ENCODE results near the gene USP13.

Gene USP13

DNA sequence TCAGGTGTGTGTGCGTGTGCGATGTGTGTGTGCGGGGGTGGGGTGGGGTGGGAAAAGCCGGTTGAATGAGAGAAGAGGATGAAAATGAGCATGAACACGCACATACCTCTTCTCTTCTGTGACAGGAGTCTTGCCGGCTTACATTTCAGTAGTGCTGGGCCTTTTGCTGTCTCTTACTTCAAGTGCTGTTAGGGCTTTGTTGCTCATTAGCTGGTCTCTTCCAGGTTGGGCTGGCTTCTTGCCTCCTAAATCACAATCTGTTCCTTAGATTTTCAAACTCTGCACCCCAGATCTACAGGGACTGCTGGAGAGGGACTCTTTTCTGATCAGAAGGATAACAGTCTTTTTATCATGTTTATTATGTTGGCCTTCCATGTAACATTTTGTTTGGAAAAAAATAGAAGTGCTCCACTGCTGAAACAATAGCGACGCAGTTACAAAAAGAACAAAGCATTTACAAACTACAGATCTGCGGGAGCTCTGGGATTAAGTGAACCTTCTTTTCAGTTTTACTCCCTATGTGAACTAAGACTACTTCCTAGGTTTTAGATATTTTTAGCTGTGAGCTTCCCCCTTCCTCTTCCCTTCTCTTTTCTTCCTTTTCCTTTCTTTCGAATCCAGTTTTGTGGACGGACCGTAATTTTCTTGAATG, 48.5 kb downstream of the USP13 start:
- no peak overlapping the region for H3K27ac Mint-ChIP-seq
- H3K36me3 Mint-ChIP-seq = peaks cover 12% of the 10 kb centered on the region
- H3K27me3 Mint-ChIP-seq = no peaks in the 10 kb centered on the region
- H3K4me1 Mint-ChIP-seq (ENCODE audit: low read depth) = no peaks in the 10 kb centered on the region
- H3K4me3 Mint-ChIP-seq = no peak overlapping the region
- H3K9me3 Mint-ChIP-seq (ENCODE audit: low read depth) = no peaks in the 10 kb centered on the region

GRCh38 chr3:179702271-179702947, 49.6 kb downstream of the USP13 start:
- no peak overlapping the region for H3K4me3 Mint-ChIP-seq
- no peaks in the 10 kb centered on the region for H3K4me1 Mint-ChIP-seq (ENCODE audit: low read depth)
- H3K36me3 Mint-ChIP-seq = peaks cover 12% of the 10 kb centered on the region
- H3K27me3 Mint-ChIP-seq = no peaks in the 10 kb centered on the region
- H3K27ac Mint-ChIP-seq = no peak overlapping the region
- no peaks in the 10 kb centered on the region for H3K9me3 Mint-ChIP-seq (ENCODE audit: low read depth)

GRCh38 chr3:179703816-179704215, 51.0 kb downstream of the USP13 start:
- Mint-ChIP-seq H3K9me3 (ENCODE audit: low read depth) (no peaks in the 10 kb centered on the region), H3K27ac (no peak overlapping the region)

GRCh38 chr3:179706233-179706632, 53.4 kb downstream of the USP13 start:
- Mint-ChIP-seq H3K27me3 (no peaks in the 10 kb centered on the region), H3K4me1 (ENCODE audit: low read depth) (no peaks in the 10 kb centered on the region), H3K36me3 (peaks cover 18% of the 10 kb centered on the region), H3K27ac (no peak overlapping the region), H3K9me3 (ENCODE audit: low read depth) (no peaks in the 10 kb centered on the region), H3K4me3 (no peak overlapping the region)

More at GRCh38 chr3:179703816-179704215, 51.0 kb downstream of the USP13 start:
- Mint-ChIP-seq H3K4me1 (ENCODE audit: low read depth) (no peaks in the 10 kb centered on the region), H3K4me3 (no peak overlapping the region), H3K36me3 (peaks cover 17% of the 10 kb centered on the region), H3K27me3 (no peaks in the 10 kb centered on the region)

DNA sequence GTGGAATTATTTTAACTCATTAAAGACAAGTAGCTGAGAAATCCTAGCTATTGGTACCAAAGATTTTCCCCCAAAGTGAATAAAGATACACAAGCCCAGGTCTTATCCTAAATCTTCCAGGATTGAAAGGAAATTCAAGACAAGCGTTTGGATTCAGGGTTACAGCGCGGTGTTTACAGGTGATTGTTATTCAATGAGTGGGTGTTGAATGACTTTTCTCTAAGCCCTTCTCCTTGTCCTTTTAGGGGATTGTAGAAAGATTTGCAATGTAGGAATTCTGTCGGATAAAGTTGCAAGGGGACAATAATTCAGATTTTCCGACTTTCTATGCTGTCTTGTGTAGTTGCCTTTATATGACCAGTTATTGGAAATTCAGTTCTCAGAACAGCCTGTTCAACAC, 57.2 kb downstream of the USP13 start:
- Mint-ChIP-seq H3K36me3 (peaks cover 15% of the 10 kb centered on the region), H3K27ac (no peak overlapping the region), H3K27me3 (no peaks in the 10 kb centered on the region), H3K4me3 (no peak overlapping the region), H3K9me3 (ENCODE audit: low read depth) (no peaks in the 10 kb centered on the region), H3K4me1 (ENCODE audit: low read depth) (no peaks in the 10 kb centered on the region)

DNA sequence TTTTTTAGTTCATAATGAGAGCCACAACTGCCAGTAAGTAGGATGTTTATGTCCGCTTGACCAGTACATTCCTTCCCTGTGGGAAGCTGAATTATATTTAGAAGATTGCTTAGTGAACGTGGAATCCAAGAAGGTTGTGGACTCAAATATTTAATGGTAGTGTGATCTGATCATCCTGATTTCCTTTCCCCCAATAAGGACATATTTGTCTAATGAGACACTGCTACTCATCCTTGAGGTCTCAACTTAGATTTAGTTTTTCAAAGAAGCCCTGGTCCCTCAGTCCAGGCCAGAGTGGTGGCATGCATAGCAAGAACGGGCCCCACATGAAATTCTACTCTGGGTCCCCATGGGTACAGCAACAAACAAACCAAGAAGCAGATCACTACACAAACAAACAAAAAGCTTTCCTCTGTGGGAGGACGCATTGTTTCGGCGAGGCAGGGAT, 60.8 kb downstream of the USP13 start:
- no peaks in the 10 kb centered on the region for H3K4me1 Mint-ChIP-seq (ENCODE audit: low read depth)
- no peak overlapping the region for H3K27ac Mint-ChIP-seq
- H3K4me3 Mint-ChIP-seq = no peak overlapping the region
- no peaks in the 10 kb centered on the region for H3K27me3 Mint-ChIP-seq
- H3K9me3 Mint-ChIP-seq (ENCODE audit: low read depth) = no peaks in the 10 kb centered on the region
- peaks cover 10% of the 10 kb centered on the region for H3K36me3 Mint-ChIP-seq

DNA sequence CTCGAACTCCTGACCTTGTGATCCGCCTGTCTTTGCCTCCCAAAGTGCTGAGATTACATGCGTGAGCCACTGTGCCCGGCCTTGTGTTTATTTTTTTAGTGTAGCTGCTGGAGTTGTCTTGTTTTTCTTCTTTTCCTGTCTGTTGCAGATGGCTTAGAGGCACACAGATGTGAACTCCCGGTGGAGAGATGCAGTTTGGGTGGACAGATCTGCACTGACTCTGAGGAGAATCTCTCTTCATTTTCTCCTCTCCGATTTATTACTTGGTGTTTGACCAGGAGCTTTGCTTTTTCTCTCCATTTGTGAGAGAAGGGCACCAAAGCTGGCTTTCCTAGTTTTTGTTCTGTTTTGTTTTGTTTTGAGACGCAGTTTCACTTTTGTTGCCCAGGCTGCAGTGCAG, 62.7 kb downstream of the USP13 start:
- no peaks in the 10 kb centered on the region for H3K27me3 Mint-ChIP-seq
- no peak overlapping the region for H3K27ac Mint-ChIP-seq
- no peaks in the 10 kb centered on the region for H3K9me3 Mint-ChIP-seq (ENCODE audit: low read depth)
- H3K36me3 Mint-ChIP-seq = peaks cover 6% of the 10 kb centered on the region
- no peak overlapping the region for H3K4me3 Mint-ChIP-seq
- H3K4me1 Mint-ChIP-seq (ENCODE audit: low read depth) = no peaks in the 10 kb centered on the region

DNA sequence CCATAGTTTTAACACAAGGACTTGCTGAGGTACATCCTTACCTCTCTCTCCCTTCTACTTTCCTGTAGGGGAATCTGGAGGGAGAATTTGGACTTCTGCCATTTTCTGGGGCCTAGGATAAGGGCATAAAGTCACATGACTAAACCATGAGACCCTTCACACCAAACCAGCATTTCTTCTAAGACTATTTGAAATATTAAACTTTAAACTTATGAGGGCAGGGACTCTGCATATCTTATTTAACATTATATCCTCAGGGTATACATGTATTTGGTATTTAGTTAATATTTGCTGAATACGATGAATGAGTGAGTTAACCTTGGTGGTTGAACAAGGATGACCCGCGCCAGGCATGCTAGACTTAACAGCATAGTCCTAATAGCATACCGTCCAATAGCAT, 63.4 kb downstream of the USP13 start:
- Mint-ChIP-seq H3K27ac (no peak overlapping the region), H3K36me3 (peaks cover 7% of the 10 kb centered on the region), H3K4me3 (no peak overlapping the region), H3K9me3 (ENCODE audit: low read depth) (no peaks in the 10 kb centered on the region), H3K4me1 (ENCODE audit: low read depth) (no peaks in the 10 kb centered on the region), H3K27me3 (no peaks in the 10 kb centered on the region)

DNA sequence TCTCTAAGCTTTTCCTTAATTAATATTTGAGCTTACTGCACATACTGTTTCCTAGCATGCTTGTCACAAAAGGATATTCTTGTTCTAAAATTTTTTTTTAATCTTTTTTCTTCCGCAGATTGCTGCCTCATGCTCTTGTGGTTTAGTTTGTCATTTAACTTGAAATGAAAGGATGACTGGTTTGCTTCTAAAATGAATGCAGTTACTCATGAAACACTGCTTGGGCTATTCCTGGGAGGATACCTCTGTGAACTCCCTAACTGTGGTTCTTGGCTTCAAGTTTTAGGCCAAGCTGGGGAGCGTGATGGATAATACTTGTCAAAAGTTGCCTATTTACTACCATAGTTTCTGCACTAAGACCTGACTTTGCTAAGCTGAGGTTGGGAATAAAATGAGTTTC, 64.0 kb downstream of the USP13 start:
- Mint-ChIP-seq H3K9me3 (ENCODE audit: low read depth) (no peaks in the 10 kb centered on the region), H3K27me3 (no peaks in the 10 kb centered on the region), H3K27ac (no peak overlapping the region), H3K36me3 (peaks cover 11% of the 10 kb centered on the region), H3K4me3 (no peak overlapping the region), H3K4me1 (ENCODE audit: low read depth) (no peaks in the 10 kb centered on the region)

DNA sequence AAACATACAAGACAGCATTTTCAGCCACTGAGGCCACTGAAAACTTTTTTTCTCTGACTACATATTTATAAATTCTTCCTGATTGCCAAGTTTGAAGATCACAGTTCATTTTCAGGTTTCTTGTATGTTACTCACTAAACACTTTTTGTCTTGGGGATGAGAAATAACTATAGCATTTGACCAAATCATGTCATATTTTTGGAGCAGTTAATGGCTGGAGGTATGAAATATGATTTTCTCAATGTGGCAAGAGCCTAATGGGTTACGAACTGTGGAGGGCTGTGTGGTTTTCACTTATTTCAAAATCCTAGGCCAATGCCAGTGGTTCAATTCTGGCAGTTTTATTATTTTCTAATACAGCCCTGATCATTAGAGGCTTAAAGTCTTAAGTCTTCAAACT, 64.4 kb downstream of the USP13 start:
- no peak overlapping the region for H3K4me3 Mint-ChIP-seq

DNA sequence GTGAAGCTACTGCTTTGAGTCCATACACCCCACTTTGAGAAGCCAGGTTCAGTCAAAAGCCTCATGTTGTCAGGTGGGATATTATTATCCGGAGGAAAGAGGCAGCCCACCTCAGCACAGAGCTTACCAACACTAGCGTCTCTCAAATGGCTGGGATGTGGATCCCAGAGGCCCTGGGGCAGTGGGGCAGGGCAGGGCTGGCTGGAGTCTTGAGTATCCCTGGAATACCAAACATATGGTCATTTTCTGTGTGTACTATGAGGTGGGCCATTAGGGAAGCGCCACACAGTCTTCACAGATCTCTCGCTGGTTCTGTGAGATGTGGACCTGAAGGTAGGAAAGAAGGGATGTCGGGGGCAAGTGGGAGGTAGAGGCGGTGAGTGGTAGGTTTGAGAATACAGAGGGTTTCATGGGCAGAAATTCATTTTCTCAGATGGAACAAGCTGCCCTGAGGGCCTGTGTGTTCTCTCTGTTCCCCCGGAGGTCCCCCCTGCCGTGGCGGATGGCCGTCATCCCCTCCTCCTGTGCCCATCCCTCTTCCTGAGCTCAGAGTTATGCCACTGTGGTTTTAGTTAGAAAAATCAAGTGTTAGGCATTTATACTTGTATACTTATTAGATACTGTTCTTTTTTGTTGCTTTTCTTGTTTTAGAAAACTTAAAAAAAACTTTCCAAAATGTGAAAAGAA, 66.4 kb downstream of the USP13 start:
- no peak overlapping the region for H3K4me3 Mint-ChIP-seq
- H3K27me3 Mint-ChIP-seq = no peaks in the 10 kb centered on the region
- no peaks in the 10 kb centered on the region for H3K4me1 Mint-ChIP-seq (ENCODE audit: low read depth)
- H3K9me3 Mint-ChIP-seq (ENCODE audit: low read depth) = no peaks in the 10 kb centered on the region
- no peak overlapping the region for H3K27ac Mint-ChIP-seq
- H3K36me3 Mint-ChIP-seq = peaks cover 13% of the 10 kb centered on the region

More for the DNA sequence above, 64.4 kb downstream of the USP13 start:
- peaks cover 13% of the 10 kb centered on the region for H3K36me3 Mint-ChIP-seq
- no peaks in the 10 kb centered on the region for H3K27me3 Mint-ChIP-seq
- H3K9me3 Mint-ChIP-seq (ENCODE audit: low read depth) = no peaks in the 10 kb centered on the region
- H3K4me1 Mint-ChIP-seq (ENCODE audit: low read depth) = no peaks in the 10 kb centered on the region
- H3K27ac Mint-ChIP-seq = no peak overlapping the region

- no peak overlapping the region for H3K4me3 Mint-ChIP-seq
- no peaks in the 10 kb centered on the region for H3K4me1 Mint-ChIP-seq (ENCODE audit: low read depth)
- peaks cover 14% of the 10 kb centered on the region for H3K36me3 Mint-ChIP-seq
- H3K27ac Mint-ChIP-seq = no peak overlapping the region
- no peaks in the 10 kb centered on the region for H3K27me3 Mint-ChIP-seq
- no peaks in the 10 kb centered on the region for H3K9me3 Mint-ChIP-seq (ENCODE audit: low read depth)
These were observed 67.4 kb downstream of the USP13 start for GRCh38 chr3:179720196-179720595.

DNA sequence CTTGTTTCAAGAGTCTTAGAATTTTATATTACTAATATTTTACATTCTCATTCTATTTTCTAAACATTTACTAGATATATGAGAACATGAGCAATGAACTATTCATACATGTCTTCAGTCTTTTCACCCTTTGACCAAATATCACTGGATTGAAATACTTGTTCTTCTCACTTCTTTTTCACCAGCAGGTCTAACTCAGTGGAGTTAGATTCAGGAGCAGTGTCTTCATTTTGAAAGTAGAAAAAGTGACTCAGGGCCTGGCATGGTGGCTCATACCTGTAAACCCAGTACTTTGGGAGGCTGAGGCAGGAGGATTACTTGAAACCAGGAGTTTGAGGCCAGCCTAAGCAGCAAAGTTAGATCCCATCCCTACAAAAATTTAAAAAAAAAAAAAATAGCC, 70.8 kb downstream of the USP13 start:
- Mint-ChIP-seq H3K27me3 (no peaks in the 10 kb centered on the region), H3K36me3 (peaks cover 22% of the 10 kb centered on the region), H3K4me1 (ENCODE audit: low read depth) (no peaks in the 10 kb centered on the region), H3K27ac (no peak overlapping the region), H3K9me3 (ENCODE audit: low read depth) (no peaks in the 10 kb centered on the region), H3K4me3 (no peak overlapping the region)

DNA sequence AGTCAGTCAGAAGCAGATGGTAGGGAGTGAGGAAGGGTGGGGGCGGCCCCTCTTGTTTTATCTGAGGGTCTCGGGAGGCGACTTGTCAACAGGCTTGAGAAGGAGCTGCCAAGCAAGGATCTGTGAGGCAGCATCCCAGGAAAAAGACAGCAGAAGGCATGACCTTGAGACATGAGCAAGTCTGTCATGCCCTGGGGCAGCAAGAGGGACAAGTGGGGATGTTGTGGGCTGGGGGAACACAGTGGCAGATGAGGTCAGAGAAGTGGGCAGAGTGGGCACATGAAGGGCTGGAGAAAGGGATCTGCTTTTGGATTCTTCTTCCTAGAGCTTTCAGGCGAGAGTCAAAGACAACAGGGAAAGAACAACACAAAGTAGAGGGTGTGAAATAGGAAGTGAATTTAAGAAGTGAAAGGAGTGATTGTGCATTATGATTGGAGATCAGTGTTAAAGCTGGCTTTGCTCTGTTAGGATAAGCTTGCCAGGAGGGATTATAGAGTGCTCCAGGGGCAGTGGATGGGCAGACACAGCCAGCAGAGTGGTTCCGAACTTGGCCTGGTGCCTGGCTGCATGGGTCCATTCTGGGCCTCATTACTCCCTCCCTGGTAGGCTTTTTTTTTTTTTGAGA, 73.3 kb downstream of the USP13 start:
- Mint-ChIP-seq H3K9me3 (ENCODE audit: low read depth) (no peaks in the 10 kb centered on the region), H3K36me3 (peaks cover 31% of the 10 kb centered on the region), H3K27me3 (no peaks in the 10 kb centered on the region), H3K4me3 (no peak overlapping the region), H3K4me1 (ENCODE audit: low read depth) (no peaks in the 10 kb centered on the region), H3K27ac (no peak overlapping the region)

- peaks cover 28% of the 10 kb centered on the region for H3K36me3 Mint-ChIP-seq
- no peaks in the 10 kb centered on the region for H3K27me3 Mint-ChIP-seq
- H3K4me3 Mint-ChIP-seq = no peak overlapping the region
- no peaks in the 10 kb centered on the region for H3K4me1 Mint-ChIP-seq (ENCODE audit: low read depth)
- H3K9me3 Mint-ChIP-seq (ENCODE audit: low read depth) = no peaks in the 10 kb centered on the region
- no peak overlapping the region for H3K27ac Mint-ChIP-seq
These were observed 76.2 kb downstream of the USP13 start for GRCh38 chr3:179729086-179729485.
